Activated T-cell treated with anti-CD3 and anti-CD28 coated beads, Interleukin-2, amount 50 U/mL, for 72 hours (primary cell): ENCODE results near the gene MOB3C. TPM values are rescaled to one million over a fixed set of nuclear protein-coding genes. Genes with fewer than 3 reads are reported as not detected.

Experiments used
- ATAC-seq, 2 donors: fragments of 150-1000 bp; cut with Tn5 transposase; replicated peaks in 1 of 2; 2 replicates each; pipeline ENCODE4 v1.10.0; 2021; ENCODE audit warnings: moderate library complexity in 2 of 2, mild to moderate bottlenecking in 1 of 2
- DNase-seq, 2 donors: peaks; one replicate each; pipeline ENCODE4 v3.0.0; 2021 to 2022; ENCODE audit warnings: mixed read lengths in 1 of 2
- H3K27ac Mint-ChIP-seq: one replicate; pipeline ENCODE4 v1.8.0; 2022; ENCODE audit warnings: mild to moderate bottlenecking, moderate library complexity, mixed read lengths
- H3K27me3 Mint-ChIP-seq: one replicate; pipeline ENCODE4 v1.8.0; 2022; ENCODE audit warnings: low read depth, mixed read lengths
- H3K36me3 Mint-ChIP-seq, 2 donors: one replicate each; pipeline ENCODE4 v1.8.0; 2022; ENCODE audit warnings: mixed read lengths in 2 of 2, mild to moderate bottlenecking in 1 of 2; ENCODE audit not compliant: insufficient read depth in 2 of 2
- H3K4me1 Mint-ChIP-seq: one replicate; pipeline ENCODE4 v1.8.0; 2022; ENCODE audit warnings: low read depth, mixed read lengths
- H3K4me3 Mint-ChIP-seq, 2 donors: one replicate each; pipeline ENCODE4 v1.8.0; 2022; ENCODE audit warnings: mild to moderate bottlenecking in 2 of 2, mixed read lengths in 2 of 2, moderate library complexity in 2 of 2
- H3K9me3 Mint-ChIP-seq, 2 donors: one replicate each; pipeline ENCODE4 v1.8.0; 2022; ENCODE audit warnings: mixed read lengths in 2 of 2
- total RNA-seq, 2 donors: library from RNA; stranded (reverse); gene quantifications; one replicate each; pipeline ENCODE4 v1.2.3, GENCODE V29; 2022

The MOB3C gene
- total RNA-seq, 2 donors from 2014 or later: 13.3 to 13.7 TPM

DNA sequence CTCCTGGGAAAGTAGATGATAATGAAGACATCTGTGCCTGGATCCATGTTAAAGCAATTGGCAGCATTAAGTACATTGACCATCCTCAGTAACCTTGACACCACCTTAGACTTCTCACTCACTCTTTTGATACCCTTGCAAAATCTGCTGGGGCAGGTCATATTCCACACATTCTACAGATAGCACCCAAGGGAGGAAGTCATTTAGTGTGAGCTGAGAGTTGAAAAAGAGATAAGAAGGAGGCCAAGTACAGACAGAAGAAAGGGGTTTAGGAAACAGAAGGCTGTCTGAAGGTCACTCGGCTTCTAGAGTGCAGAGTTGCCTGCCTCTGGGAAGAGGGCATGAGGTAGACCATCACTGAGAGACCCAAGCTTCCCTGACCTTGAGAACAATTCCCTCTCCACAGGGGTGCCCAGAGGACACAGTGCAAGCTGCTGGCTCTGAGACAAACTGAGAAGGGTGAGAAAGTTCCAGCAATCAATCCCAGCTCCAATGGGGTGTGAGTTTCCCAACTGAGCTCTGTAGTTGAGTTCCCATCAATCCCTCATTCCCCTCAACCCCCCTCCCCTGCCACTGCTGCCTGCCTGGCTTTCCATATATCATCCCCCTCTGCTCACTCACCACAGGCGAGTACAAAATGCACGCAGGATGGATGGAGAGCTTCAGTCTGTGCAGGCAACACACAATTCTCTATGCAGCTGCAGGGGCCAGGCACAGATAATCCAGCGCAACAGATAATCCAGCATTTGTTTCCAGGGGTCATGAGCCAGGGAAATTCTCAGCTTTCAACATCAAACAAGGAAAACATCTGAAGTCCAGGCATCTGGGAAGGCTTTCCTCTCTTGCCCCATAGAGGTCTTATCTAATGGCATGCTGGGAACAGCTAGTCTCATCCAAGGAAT is 7.4 kb upstream of the MOB3C start:
- ATAC-seq (no peak), DNase-seq (no peak)
- no peaks in the 10 kb centered on the region for H3K27me3 Mint-ChIP-seq
- H3K4me3 Mint-ChIP-seq: no peak overlapping the region
- peaks cover 3% of the 10 kb centered on the region for H3K4me1 Mint-ChIP-seq
- H3K9me3 Mint-ChIP-seq: no peaks in the 10 kb centered on the region
- no peak overlapping the region for H3K27ac Mint-ChIP-seq
- H3K36me3 Mint-ChIP-seq: no peaks in the 10 kb centered on the region

DNA sequence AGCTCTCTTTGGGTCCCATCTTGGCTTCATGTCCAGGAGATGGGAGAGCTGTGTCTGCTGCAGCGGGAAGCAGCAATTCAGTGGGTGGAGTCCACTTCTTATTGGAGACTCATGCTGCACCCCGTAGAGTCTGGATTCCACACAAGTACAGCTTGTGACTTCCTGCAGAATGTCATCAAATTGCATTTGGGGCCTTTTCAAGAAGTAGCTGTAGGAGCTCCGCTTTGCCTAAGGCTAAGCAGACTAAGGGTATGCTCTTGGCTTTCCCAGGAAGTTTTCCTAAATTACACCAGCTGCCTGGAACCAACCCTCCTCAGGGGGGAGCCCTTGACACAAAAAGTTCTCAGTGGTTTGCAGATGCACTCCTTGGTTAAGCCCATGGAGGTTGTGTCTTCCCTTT is 5.7 kb upstream of the MOB3C start:
- ATAC-seq (no peak), DNase-seq (no peak)
- Mint-ChIP-seq H3K36me3 (no peaks in the 10 kb centered on the region), H3K27me3 (no peaks in the 10 kb centered on the region), H3K9me3 (no peaks in the 10 kb centered on the region), H3K27ac (no peak overlapping the region), H3K4me3 (no peak overlapping the region), H3K4me1 (peaks cover 15% of the 10 kb centered on the region)

DNA sequence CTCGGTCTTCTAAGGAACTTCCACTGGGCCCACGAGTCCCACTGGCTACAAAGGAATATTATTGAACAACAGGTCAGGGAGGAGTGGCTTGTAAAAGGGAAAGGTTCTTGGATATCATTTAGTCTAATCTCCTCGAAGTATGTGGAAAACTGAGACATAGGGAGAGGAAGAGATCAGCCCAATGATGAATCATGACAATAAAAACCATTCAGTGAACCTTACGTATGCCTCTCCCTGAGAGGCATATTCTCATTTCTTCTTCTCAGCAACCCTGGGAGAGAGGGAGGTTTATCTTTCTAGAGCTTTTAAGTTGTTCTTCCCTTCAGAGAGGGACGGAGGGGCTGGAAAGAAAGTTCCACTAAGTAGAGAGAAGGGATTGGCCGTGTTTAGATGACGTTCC is 5.3 kb upstream of the MOB3C start:
- DNase-seq: no peak
- no peaks in the 10 kb centered on the region for H3K36me3 Mint-ChIP-seq

DNA sequence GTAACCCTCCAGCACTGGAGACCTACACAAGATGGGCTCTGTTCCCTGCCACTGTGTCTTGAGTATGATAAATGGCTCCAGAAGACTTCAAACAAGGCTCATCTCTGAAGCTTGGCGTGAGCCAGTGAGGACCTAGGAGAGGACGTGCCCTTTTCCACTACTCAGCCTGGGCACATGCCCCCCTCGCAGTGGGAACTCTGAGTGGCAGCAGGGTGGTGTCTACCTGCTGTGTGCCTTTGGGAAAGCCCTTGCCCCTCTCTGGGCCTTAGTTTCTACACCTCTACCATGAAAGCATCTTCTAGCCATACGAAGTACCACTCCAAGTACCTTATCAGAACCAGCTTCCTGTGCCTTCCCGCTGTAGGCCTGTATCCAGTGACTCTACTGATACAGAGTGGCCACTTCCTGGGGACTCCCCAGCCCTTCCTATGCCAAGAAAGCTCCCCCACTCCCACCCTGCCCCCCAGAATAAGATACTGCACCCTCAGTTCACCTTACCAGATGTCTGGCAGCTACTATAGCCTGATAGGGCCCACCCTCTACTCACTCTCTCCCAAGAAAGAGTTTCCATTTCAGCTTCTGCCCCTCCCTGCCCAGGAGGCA is 3.1 kb upstream of the MOB3C start:
- no peaks in the 10 kb centered on the region for H3K9me3 Mint-ChIP-seq
- H3K36me3 Mint-ChIP-seq: no peaks in the 10 kb centered on the region
- no peak overlapping the region for H3K4me3 Mint-ChIP-seq
- ATAC-seq: no peak
- DNase-seq: no peak
- no peak overlapping the region for H3K27ac Mint-ChIP-seq
- H3K27me3 Mint-ChIP-seq: no peaks in the 10 kb centered on the region
- H3K4me1 Mint-ChIP-seq: peaks cover 36% of the 10 kb centered on the region

More for the DNA sequence above, 5.3 kb upstream of the MOB3C start:
- Mint-ChIP-seq H3K4me1 (peaks cover 19% of the 10 kb centered on the region), H3K4me3 (no peak overlapping the region), H3K27ac (no peak overlapping the region), H3K27me3 (no peaks in the 10 kb centered on the region), H3K9me3 (no peaks in the 10 kb centered on the region)
- ATAC-seq: no peak

DNA sequence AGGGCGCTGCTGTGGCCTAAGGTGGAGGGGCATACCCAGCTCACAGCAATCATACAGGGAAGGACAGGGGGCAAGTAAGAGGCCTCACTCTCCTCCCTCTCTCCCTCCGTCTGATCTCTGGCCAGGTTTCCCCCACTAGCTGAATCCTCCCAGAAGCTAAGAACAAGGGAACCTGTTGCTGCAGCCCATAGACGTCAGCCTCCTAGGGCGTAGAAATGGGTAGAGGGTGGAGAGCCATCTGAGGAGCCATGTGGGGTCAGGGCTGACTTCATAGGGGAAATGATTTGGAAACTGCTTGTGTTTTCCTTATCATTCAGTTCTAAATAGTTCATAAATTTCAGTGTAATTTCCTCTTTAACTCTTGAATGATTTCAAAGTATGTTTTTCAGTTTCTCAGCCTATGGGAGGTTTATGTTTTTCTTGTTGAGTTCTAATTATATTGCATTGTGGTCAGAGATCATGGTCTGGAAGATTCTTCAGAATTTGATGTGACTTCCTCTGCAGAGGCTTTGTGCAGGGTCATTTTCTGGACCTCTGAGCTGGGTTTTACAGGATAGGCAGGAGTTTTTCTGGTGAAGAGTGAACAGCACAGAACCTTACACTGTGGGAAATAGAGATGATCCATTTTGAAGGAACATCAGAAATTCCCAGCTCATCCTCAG is 2.3 kb upstream of the MOB3C start:
- Mint-ChIP-seq H3K36me3 (no peaks in the 10 kb centered on the region), H3K4me1 (peaks cover 44% of the 10 kb centered on the region), H3K4me3 (no peak overlapping the region), H3K27me3 (no peaks in the 10 kb centered on the region), H3K9me3 (no peaks in the 10 kb centered on the region), H3K27ac (no peak overlapping the region)
- ATAC-seq (no peak), DNase-seq (no peak)

DNA sequence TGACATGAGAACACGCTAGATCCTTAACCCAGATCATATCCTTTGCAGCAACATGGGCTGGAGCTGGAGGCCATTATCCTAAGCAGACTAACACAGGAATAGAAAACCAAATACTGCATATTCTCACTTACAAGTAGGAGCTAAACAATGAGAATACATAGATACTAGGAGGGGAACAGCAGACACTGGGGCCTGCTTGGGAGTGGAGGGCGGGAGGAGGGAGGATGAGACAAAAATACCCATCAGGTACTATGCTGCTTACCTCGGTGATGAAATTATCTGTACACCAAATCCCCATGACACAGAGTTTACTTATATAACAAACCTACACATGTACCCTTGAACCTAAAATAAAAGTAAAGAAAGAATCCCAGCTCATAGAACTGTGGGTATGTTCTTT is 1.2 kb upstream of the MOB3C start:
- Mint-ChIP-seq H3K9me3 (no peaks in the 10 kb centered on the region), H3K27ac (no peak overlapping the region), H3K27me3 (no peaks in the 10 kb centered on the region), H3K4me1 (peaks cover 44% of the 10 kb centered on the region), H3K4me3 (peak overlapping the region; percentile 92 to 93), H3K36me3 (no peaks in the 10 kb centered on the region)
- DNase-seq: no peak
- no peak for ATAC-seq

DNA sequence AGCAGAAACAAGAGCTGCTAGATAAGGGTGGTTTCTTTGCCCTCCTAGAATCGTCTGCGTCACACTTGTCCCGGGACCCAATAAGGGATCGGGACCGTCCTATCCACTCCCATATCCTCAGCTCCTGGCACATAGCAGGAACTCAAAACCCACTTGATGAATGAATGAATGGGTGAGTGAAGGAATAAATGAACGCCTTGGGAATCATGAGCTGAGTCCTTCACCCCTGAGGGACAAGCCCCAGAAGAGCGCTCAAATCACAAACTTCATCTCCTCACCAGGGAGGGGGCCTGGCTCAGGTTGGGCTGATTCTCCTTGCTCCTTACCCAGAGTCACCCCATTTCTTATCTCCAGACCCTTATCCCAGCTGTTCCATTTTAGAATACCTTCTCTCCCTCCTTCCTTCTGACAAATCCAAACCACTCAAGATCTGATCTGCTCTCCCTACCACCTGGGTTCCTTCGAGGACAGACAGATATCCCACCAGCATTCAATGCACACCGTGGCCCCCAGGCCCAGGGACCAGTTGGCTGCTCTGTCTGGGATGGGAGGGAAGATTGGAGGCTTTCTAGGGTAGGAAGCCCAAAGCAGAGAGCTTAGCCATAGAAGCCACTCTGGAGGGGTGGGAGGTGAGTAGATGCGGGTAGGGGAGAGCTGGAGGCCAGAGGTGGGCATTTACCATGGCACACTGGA is 643 bp upstream of the MOB3C start:
- Mint-ChIP-seq H3K36me3 (peaks cover 0 to under 1% of the 10 kb centered on the region in 2 donors), H3K27me3 (no peaks in the 10 kb centered on the region), H3K9me3 (no peaks in the 10 kb centered on the region), H3K27ac (peak overlapping the region; percentile 90), H3K4me1 (peaks cover 44% of the 10 kb centered on the region), H3K4me3 (peak overlapping the region; percentile 92 to 93)
- no peak for ATAC-seq
- DNase-seq: no peak

DNA sequence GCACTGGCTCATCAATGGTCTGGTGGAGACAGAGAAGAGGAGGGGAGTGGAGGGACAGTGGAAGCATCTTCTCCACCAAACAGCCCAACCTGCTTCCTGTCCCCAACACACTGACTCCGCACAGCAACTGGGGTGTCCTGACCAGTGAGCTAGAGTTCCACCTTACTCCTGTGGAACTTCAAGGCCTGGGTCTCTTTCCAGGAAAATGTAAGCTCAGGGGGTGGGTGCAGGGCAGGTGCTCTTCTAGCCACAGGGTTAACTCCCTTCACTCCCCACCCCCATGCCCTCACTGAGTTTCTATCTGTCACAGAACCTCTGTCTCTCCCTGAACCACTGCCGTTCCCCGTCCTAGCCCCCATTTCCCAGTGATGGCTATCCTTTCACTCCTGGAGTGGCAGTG is 876 bp downstream of the MOB3C start:
- Mint-ChIP-seq H3K4me3 (peak overlapping the region; percentile 92 to 93), H3K27ac (peak overlapping the region; percentile 91), H3K4me1 (peaks cover 53% of the 10 kb centered on the region), H3K36me3 (peaks cover 0 to 1% of the 10 kb centered on the region in 2 donors), H3K9me3 (no peaks in the 10 kb centered on the region), H3K27me3 (no peaks in the 10 kb centered on the region)
- DNase-seq (peak; percentile 21 to 31), ATAC-seq (peak; percentile 9 to 29)

DNA sequence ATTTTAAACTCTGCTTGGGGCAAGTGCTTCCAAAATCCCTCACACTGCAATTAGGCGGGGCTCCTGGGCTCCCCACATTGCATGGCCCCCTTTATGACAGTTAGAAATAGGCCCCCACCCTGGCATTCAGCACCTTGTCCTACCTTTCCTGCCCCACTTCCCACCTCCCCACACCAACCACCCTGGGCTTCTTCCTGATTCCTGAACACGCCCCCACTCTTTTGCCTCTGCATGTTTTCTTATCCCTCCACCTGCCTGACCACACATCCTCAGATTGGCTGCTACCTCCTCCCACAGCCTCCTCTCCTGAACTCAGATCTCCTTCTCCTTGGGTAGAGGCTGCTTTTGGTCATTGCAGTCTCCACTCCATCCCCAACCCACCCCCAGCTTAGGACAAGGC is 1.5 kb downstream of the MOB3C start:
- H3K4me1 Mint-ChIP-seq: peaks cover 55% of the 10 kb centered on the region
- DNase-seq (no peak), ATAC-seq (no peak)
- no peaks in the 10 kb centered on the region for H3K9me3 Mint-ChIP-seq
- H3K36me3 Mint-ChIP-seq: peaks cover 0 to 2% of the 10 kb centered on the region in 2 donors
- H3K27ac Mint-ChIP-seq: no peak overlapping the region
- H3K4me3 Mint-ChIP-seq: peak overlapping the region; percentile 92 to 93
- no peaks in the 10 kb centered on the region for H3K27me3 Mint-ChIP-seq

DNA sequence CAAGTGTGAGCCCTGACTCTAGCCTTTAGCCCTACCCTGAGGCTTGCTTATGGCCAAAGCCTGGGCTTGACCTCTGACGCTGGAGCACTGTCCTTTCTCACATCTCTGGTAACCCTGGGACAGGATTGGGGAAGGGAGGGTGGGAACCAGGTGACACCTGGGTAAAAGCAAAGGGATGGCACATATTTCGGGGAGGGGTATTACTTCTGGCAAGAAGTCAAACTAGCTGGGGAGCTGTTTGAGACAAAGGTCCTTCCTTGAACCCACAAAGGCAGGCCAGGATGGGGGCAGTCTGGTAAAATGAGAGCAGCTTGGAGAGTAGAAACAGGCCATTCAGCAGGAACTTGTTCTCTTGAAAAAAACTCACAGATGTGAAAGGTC is 2.0 kb downstream of the MOB3C start:
- H3K4me1 Mint-ChIP-seq: peaks cover 55% of the 10 kb centered on the region
- H3K27ac Mint-ChIP-seq: no peak overlapping the region

DNA sequence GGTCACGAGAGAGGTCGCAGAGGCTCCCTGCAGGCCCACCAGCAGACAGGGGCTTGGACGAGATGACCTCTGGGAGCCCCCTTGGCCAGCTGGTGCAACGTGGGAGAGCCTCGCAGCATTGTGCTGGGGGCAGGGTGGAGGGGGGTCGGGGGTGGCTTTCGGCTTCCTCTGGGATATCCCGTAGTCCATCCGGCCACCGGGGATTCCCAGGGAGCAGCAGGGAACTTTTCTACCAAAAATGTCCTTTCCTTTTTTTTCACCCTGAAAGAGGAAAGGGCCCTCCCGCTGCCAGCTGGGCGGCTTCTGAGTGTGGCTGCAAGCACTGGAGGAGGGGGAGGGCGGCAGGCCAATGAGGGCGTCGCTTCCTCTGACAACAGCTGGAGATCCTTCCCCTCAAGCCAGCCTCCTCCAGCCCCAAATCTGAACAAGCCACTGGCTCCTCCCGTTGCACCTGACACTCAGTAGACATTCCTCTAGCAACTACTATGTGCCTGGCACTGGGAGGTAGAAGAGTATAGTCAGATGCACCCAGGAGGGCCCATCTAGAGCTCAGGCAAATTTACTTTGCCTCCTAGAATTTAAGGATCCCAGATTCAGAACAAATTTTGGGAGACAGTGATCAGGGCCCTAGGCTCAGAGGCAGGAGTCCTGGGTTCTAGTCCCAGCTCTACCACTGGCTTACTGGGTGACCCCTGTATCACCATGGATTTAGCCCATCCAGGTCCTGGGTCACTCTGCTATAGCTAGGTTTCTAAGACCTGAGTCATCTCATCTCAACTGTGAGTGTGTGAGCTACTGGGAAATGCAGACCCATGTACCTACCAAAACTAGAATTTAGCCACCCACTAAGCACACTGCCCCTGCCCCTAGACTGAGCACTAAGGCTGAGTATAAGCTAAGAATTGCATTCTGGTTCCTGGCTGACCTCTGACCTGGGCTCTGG is 2.7 kb downstream of the MOB3C start:
- ATAC-seq (no peak), DNase-seq (peak; percentile 23 to 25)
- no peaks in the 10 kb centered on the region for H3K9me3 Mint-ChIP-seq
- no peak overlapping the region for H3K27ac Mint-ChIP-seq
- H3K4me1 Mint-ChIP-seq: peaks cover 52% of the 10 kb centered on the region
- H3K36me3 Mint-ChIP-seq: peaks cover 0 to 2% of the 10 kb centered on the region in 2 donors
- peak overlapping the region; percentile 15 for H3K4me3 Mint-ChIP-seq
- H3K27me3 Mint-ChIP-seq: no peaks in the 10 kb centered on the region

More for the DNA sequence above, 2.0 kb downstream of the MOB3C start:
- ATAC-seq: no peak
- H3K4me3 Mint-ChIP-seq: peak overlapping the region; percentile 92 to 93
- no peaks in the 10 kb centered on the region for H3K27me3 Mint-ChIP-seq
- peaks cover 0 to 2% of the 10 kb centered on the region in 2 donors for H3K36me3 Mint-ChIP-seq
- no peaks in the 10 kb centered on the region for H3K9me3 Mint-ChIP-seq
- DNase-seq: no peak
